OCI-LY1 (cell line): ENCODE data around the gene IFI30.

Source experiments
- H2AFZ ChIP-seq: fragments of 200-600 bp; sonication (generic), shearing (Covaris generic); 2 replicates; pipeline ENCODE4 v1.6.0; 2014; ENCODE audit warnings: antibody characterized with exemption, mild to moderate bottlenecking, low read length
- H3F3A ChIP-seq: fragments of 200-600 bp; sonication (generic), shearing (Covaris generic); 2 replicates; pipeline ENCODE4 v1.6.0; 2014; ENCODE audit warnings: mild to moderate bottlenecking, antibody characterized with exemption, low read length, moderate library complexity; ENCODE audit not compliant: insufficient read depth
- H3K27ac ChIP-seq: fragments of 200-600 bp; sonication (generic); 2 replicates; pipeline ENCODE4 v1.5.1; 2014; ENCODE audit warnings: low read length, mixed run types, mild to moderate bottlenecking, low read depth; ENCODE audit not compliant: poor library complexity, severe bottlenecking
- H3K27me3 ChIP-seq: fragments of 200-600 bp; sonication (generic); 2 replicates; pipeline ENCODE4 v1.6.0; 2014; ENCODE audit warnings: antibody characterized with exemption, mild to moderate bottlenecking, low read length, moderate library complexity; ENCODE audit not compliant: insufficient read depth
- H3K36me3 ChIP-seq: fragments of 200-600 bp; sonication (generic); 2 replicates; pipeline ENCODE4 v1.6.1; 2014; ENCODE audit warnings: mild to moderate bottlenecking, antibody characterized with exemption, low read length, moderate library complexity, mixed read lengths; ENCODE audit not compliant: insufficient read depth
- H3K4me1 ChIP-seq: fragments of 200-600 bp; sonication (generic); 2 replicates; pipeline ENCODE4 v1.5.1; 2014; ENCODE audit warnings: mild to moderate bottlenecking, low read length, moderate library complexity; ENCODE audit not compliant: insufficient read depth, severe bottlenecking
- H3K4me2 ChIP-seq: fragments of 200-600 bp; sonication (generic), shearing (Covaris generic); 2 replicates; pipeline ENCODE4 v1.6.1; 2014; ENCODE audit warnings: low read length
- H3K4me3 ChIP-seq: fragments of 200-600 bp; sonication (generic); 2 replicates; pipeline ENCODE4 v1.5.1; 2014; ENCODE audit warnings: low read length, low read depth, mild to moderate bottlenecking, mixed read lengths; ENCODE audit not compliant: poor library complexity, severe bottlenecking
- H3K79me2 ChIP-seq: fragments of 200-600 bp; shearing (Covaris generic); 2 replicates; pipeline ENCODE4 v1.6.1; 2016; ENCODE audit warnings: mixed run types, low read length, mixed read lengths; ENCODE audit not compliant: insufficient read depth
- H3K9ac ChIP-seq: fragments of 200-600 bp; sonication (generic), shearing (Covaris generic); 2 replicates; pipeline ENCODE4 v1.6.1; 2014; ENCODE audit warnings: mild to moderate bottlenecking, low read length, mixed read lengths
- H3K9me2 ChIP-seq: fragments of 200-600 bp; sonication (generic), shearing (Covaris generic); 2 replicates; pipeline ENCODE4 v1.6.1; 2014; ENCODE audit warnings: low read depth, mild to moderate bottlenecking, low read length, mixed read lengths
- H3K9me3 ChIP-seq: fragments of 200-600 bp; shearing (Covaris generic); 2 replicates; pipeline ENCODE4 v1.6.1; 2014; ENCODE audit warnings: low read length, mixed read lengths
- H4K20me1 ChIP-seq: fragments of 200-600 bp; sonication (generic), shearing (Covaris generic); 2 replicates; pipeline ENCODE4 v1.6.0; 2016; ENCODE audit warnings: mild to moderate bottlenecking, low read length; ENCODE audit not compliant: insufficient read depth
- CTCF ChIP-seq: fragments of 200-600 bp; sonication (generic), shearing (Covaris generic); IDR thresholded peaks from 2 replicates; pipeline ENCODE4 v1.5.1; 2017; ENCODE audit warnings: mild to moderate bottlenecking, antibody characterized with exemption, low read length, moderate library complexity, mixed read lengths
- EZH2 ChIP-seq: fragments of 200-600 bp; sonication (generic), shearing (Covaris generic); IDR thresholded peaks from 2 replicates; pipeline ENCODE4 v1.8.0; 2017; ENCODE audit warnings: borderline replicate concordance, mixed run types, mild to moderate bottlenecking, antibody characterized with exemption, low read length, moderate library complexity, mixed read lengths

Gene IFI30

GRCh38 chr19:18150776-18151624 is 22.6 kb upstream of the IFI30 start:
- Histone ChIP-seq H3K79me2 (no peaks in the 10 kb centered on the region), H3K4me2 (peak overlapping the region; percentile 77), H3K27ac (peak overlapping the region; percentile 62), H4K20me1 (no peaks in the 10 kb centered on the region), H3K9ac (peak overlapping the region; percentile 55; the same call in 1 of the 2 replicates), H3F3A (no peaks in the 10 kb centered on the region), H3K9me3 (no peaks in the 10 kb centered on the region), H3K36me3 (peaks cover 23% of the 10 kb centered on the region), H3K9me2 (no peaks in the 10 kb centered on the region), H2AFZ (no peak overlapping the region), H3K27me3 (no peaks in the 10 kb centered on the region), H3K4me1 (peaks cover 24% of the 10 kb centered on the region), H3K4me3 (peak overlapping the region; percentile 93)
- TF ChIP-seq CTCF (no peak), EZH2 (no peak)

GRCh38 chr19:18152442-18152816 is 21.2 kb upstream of the IFI30 start:
- Histone ChIP-seq H3K4me2 (peak overlapping the region; percentile 77), H4K20me1 (no peaks in the 10 kb centered on the region), H3K9me2 (no peaks in the 10 kb centered on the region), H2AFZ (no peak overlapping the region), H3F3A (no peaks in the 10 kb centered on the region), H3K27me3 (no peaks in the 10 kb centered on the region), H3K27ac (peak overlapping the region; percentile 93), H3K4me1 (peaks cover 38% of the 10 kb centered on the region), H3K9ac (peak overlapping the region; percentile 85), H3K4me3 (peak overlapping the region; percentile 93), H3K36me3 (peaks cover 21% of the 10 kb centered on the region), H3K79me2 (no peaks in the 10 kb centered on the region), H3K9me3 (no peaks in the 10 kb centered on the region)
- peak; percentile 87 for TF ChIP-seq CTCF
- no peak for TF ChIP-seq EZH2

- H3K27me3 ChIP-seq, result no peaks in the 10 kb centered on the region
- H3K79me2 ChIP-seq, result no peaks in the 10 kb centered on the region
- no peaks in the 10 kb centered on the region for H3K9me2 ChIP-seq
- H4K20me1 ChIP-seq, result no peaks in the 10 kb centered on the region
- peak within 1 kb of the TSS; percentile 93 for H3K4me3 ChIP-seq
- no peaks in the 10 kb centered on the region for H3F3A ChIP-seq
- H3K9me3 ChIP-seq, result no peaks in the 10 kb centered on the region
- no peak for TF ChIP-seq EZH2
- TF ChIP-seq CTCF, result no peak
- peaks cover 43% of the 10 kb centered on the region for H3K4me1 ChIP-seq
- peak within 1 kb of the TSS; percentile 85 for H3K9ac ChIP-seq
- H3K36me3 ChIP-seq, result peaks cover 17% of the 10 kb centered on the region; the same call in 1 of the 2 replicates
- peak within 1 kb of the TSS; percentile 93 for H3K27ac ChIP-seq
- H2AFZ ChIP-seq, result no peak within 1 kb of the TSS
- H3K4me2 ChIP-seq, result peak within 1 kb of the TSS; percentile 77
These were observed 20.6 kb upstream of the IFI30 start, which contains the start of gene PIK3R2 for GRCh38 chr19:18152817-18153555. PIK3R2 (plus strand) TSS chr19:18153163; CDS start chr19:18155880, 2,717 bp downstream.
